Nephron progenitor cell (in vitro differentiated cells): ENCODE results near the gene ELF3.
"Not testable (repeated sequence)": the region's sequence is repeated elsewhere in the genome, so short reads cannot be mapped to it uniquely, and the experiment has no call there.

Experiments
- DNase-seq: peaks from one replicate; pipeline ENCODE4 v3.0.0; 2021
- H3K27ac Mint-ChIP-seq: 2 replicates; pipeline ENCODE4 v1.8.0; 2021; ENCODE audit warnings: mild to moderate bottlenecking, moderate library complexity, mixed read lengths
- H3K27me3 Mint-ChIP-seq: 2 replicates; pipeline ENCODE4 v1.8.0; 2021; ENCODE audit warnings: mild to moderate bottlenecking, low read depth, mixed read lengths; ENCODE audit not compliant: poor library complexity
- H3K36me3 Mint-ChIP-seq: 2 replicates; pipeline ENCODE4 v1.8.0; 2021; ENCODE audit warnings: low read depth, mixed read lengths
- H3K4me1 Mint-ChIP-seq: 2 replicates; pipeline ENCODE4 v1.8.0; 2021; ENCODE audit warnings: mixed read lengths
- H3K4me3 Mint-ChIP-seq: 2 replicates; pipeline ENCODE4 v1.8.0; 2021; ENCODE audit warnings: mild to moderate bottlenecking, moderate library complexity, mixed read lengths
- H3K9me3 Mint-ChIP-seq: 2 replicates; pipeline ENCODE4 v1.8.0; 2021; ENCODE audit warnings: mild to moderate bottlenecking, moderate library complexity, mixed read lengths
- TF ChIP-seq, protein P1 (sequence below): fragments of 200-600 bp; sonication (generic); IDR thresholded peaks from 2 replicates; pipeline ENCODE4 v1.5.0; 2021; ENCODE audit warnings: antibody characterized with exemption

ELF3 gene

GRCh38 chr1:202047977-202048376 is 37.6 kb downstream of the ELF3 start:
- Mint-ChIP-seq H3K4me3 (no peak overlapping the region), H3K4me1 (no peaks in the 10 kb centered on the region), H3K27me3 (peaks cover 8% of the 10 kb centered on the region), H3K9me3 (no peaks in the 10 kb centered on the region), H3K36me3 (no peaks in the 10 kb centered on the region), H3K27ac (peak overlapping the region; percentile 28)
- no peak for DNase-seq
- TF ChIP-seq, protein P1, sequence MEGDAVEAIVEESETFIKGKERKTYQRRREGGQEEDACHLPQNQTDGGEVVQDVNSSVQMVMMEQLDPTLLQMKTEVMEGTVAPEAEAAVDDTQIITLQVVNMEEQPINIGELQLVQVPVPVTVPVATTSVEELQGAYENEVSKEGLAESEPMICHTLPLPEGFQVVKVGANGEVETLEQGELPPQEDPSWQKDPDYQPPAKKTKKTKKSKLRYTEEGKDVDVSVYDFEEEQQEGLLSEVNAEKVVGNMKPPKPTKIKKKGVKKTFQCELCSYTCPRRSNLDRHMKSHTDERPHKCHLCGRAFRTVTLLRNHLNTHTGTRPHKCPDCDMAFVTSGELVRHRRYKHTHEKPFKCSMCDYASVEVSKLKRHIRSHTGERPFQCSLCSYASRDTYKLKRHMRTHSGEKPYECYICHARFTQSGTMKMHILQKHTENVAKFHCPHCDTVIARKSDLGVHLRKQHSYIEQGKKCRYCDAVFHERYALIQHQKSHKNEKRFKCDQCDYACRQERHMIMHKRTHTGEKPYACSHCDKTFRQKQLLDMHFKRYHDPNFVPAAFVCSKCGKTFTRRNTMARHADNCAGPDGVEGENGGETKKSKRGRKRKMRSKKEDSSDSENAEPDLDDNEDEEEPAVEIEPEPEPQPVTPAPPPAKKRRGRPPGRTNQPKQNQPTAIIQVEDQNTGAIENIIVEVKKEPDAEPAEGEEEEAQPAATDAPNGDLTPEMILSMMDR: no peak

GRCh38 chr1:202049129-202049528 is 38.7 kb downstream of the ELF3 start:
- Mint-ChIP-seq H3K27me3 (peaks cover 3% of the 10 kb centered on the region), H3K27ac (no peak overlapping the region), H3K9me3 (no peaks in the 10 kb centered on the region), H3K4me3 (no peak overlapping the region), H3K4me1 (no peaks in the 10 kb centered on the region), H3K36me3 (no peaks in the 10 kb centered on the region)
- no peak for DNase-seq
- TF ChIP-seq, protein P1: no peak

- Mint-ChIP-seq H3K4me1 (peaks cover 21% of the 10 kb centered on the region), H3K27me3 (peaks cover 3% of the 10 kb centered on the region), H3K4me3 (no peak overlapping the region), H3K27ac (no peak overlapping the region), H3K9me3 (no peaks in the 10 kb centered on the region), H3K36me3 (no peaks in the 10 kb centered on the region)
- DNase-seq: no peak
- TF ChIP-seq, protein P1: no peak
These were observed 43.7 kb downstream of the ELF3 start for GRCh38 chr1:202054094-202054493.

- H3K4me3 Mint-ChIP-seq, H3K9me3 Mint-ChIP-seq, H3K27ac Mint-ChIP-seq, H3K27me3 Mint-ChIP-seq, H3K36me3 Mint-ChIP-seq, DNase-seq: not testable (repeated sequence)
- peaks cover 21% of the 10 kb centered on the region for H3K4me1 Mint-ChIP-seq
These were observed 44.3 kb downstream of the ELF3 start for GRCh38 chr1:202054673-202055072.

- Mint-ChIP-seq H3K4me1 (peaks cover 21% of the 10 kb centered on the region), H3K36me3 (no peaks in the 10 kb centered on the region), H3K9me3 (no peaks in the 10 kb centered on the region), H3K27ac (peak overlapping the region; percentile 32), H3K4me3 (no peak overlapping the region), H3K27me3 (peaks cover 8% of the 10 kb centered on the region)
- peak; percentile 17 for DNase-seq
- TF ChIP-seq, protein P1: no peak
These were observed 46.4 kb downstream of the ELF3 start for GRCh38 chr1:202056644-202057334.

- not testable (repeated sequence) for H3K27ac Mint-ChIP-seq, H3K4me3 Mint-ChIP-seq, H3K36me3 Mint-ChIP-seq, DNase-seq, H3K9me3 Mint-ChIP-seq
- peaks cover 11% of the 10 kb centered on the region for H3K27me3 Mint-ChIP-seq
- H3K4me1 Mint-ChIP-seq: peaks cover 21% of the 10 kb centered on the region
These were observed 46.9 kb downstream of the ELF3 start for GRCh38 chr1:202057335-202057704.
